ENCODE results near the gene MRM2.

Gene MRM2

GRCh38 chr7:2283074-2283473 is 41.1 kb upstream of the MRM2 start:
- Histone ChIP-seq H3K36me3 (replicated peaks; ENCODE audit: insufficient read depth, low read length) (no peaks in the 10 kb centered on the region), H3K4me3 (ENCODE audit: low read length) (no peak overlapping the region), H3K9ac (ENCODE audit: low read length) (no peak overlapping the region), H3K27ac (ENCODE audit: low read length) (no peak overlapping the region), H3F3A (ENCODE audit: insufficient read depth, low read length) (no peaks in the 10 kb centered on the region), H3K79me2 (ENCODE audit: low read length) (0 out of 2 replicates have a peak, but pooled peaks cover 2% of the 10 kb centered on the region), H3K4me1 (ENCODE audit: low read length) (no peaks in the 10 kb centered on the region), H3K9me3 (replicated peaks; ENCODE audit: insufficient read depth, low read length) (no peaks in the 10 kb centered on the region), H3K9me2 (replicated peaks; ENCODE audit: insufficient read depth, low read length) (no peaks in the 10 kb centered on the region), H3K4me2 (ENCODE audit: low read depth, low read length) (no peak overlapping the region), H2AFZ (ENCODE audit: low read length) (no peak overlapping the region), H4K20me1 (ENCODE audit: insufficient read depth, low read length) (no peaks in the 10 kb centered on the region), H3K27me3 (replicated peaks; ENCODE audit: insufficient read depth, low read length) (no peaks in the 10 kb centered on the region)
- DNase-seq = no peak
- no peak for TF ChIP-seq CTCF (IDR thresholded peaks at IDR 0.05; ENCODE audit: low read length)
- TF ChIP-seq EZH2phosphoT487 (IDR thresholded peaks at IDR 0.05; ENCODE audit: low read length) = no peak
- no peak for TF ChIP-seq EZH2 (optimal IDR thresholded peaks at IDR 0.05; ENCODE audit: low read depth, low read length)

GRCh38 chr7:2282185-2282751 is 40.3 kb upstream of the MRM2 start:
- Histone ChIP-seq H3K27me3 (replicated peaks; ENCODE audit: insufficient read depth, low read length) (no peaks in the 10 kb centered on the region), H3K4me3 (ENCODE audit: low read length) (no peak overlapping the region), H3K9me3 (replicated peaks; ENCODE audit: insufficient read depth, low read length) (no peaks in the 10 kb centered on the region), H3K27ac (ENCODE audit: low read length) (no peak overlapping the region), H3K36me3 (replicated peaks; ENCODE audit: insufficient read depth, low read length) (no peaks in the 10 kb centered on the region), H3F3A (ENCODE audit: insufficient read depth, low read length) (no peaks in the 10 kb centered on the region), H4K20me1 (ENCODE audit: insufficient read depth, low read length) (no peaks in the 10 kb centered on the region), H2AFZ (ENCODE audit: low read length) (no peak overlapping the region), H3K79me2 (ENCODE audit: low read length) (0 out of 2 replicates have a peak, but pooled peaks cover 2% of the 10 kb centered on the region), H3K4me1 (ENCODE audit: low read length) (no peaks in the 10 kb centered on the region), H3K9me2 (replicated peaks; ENCODE audit: insufficient read depth, low read length) (no peaks in the 10 kb centered on the region), H3K4me2 (ENCODE audit: low read depth, low read length) (no peak overlapping the region), H3K9ac (ENCODE audit: low read length) (no peak overlapping the region)
- no peak for TF ChIP-seq CTCF (IDR thresholded peaks at IDR 0.05; ENCODE audit: low read length)
- no peak for TF ChIP-seq EZH2phosphoT487 (IDR thresholded peaks at IDR 0.05; ENCODE audit: low read length)
- TF ChIP-seq EZH2 (optimal IDR thresholded peaks at IDR 0.05; ENCODE audit: low read depth, low read length) = no peak
- DNase-seq = no peak

- H3K27me3 ChIP-seq (replicated peaks; ENCODE audit: insufficient read depth, low read length) = no peaks in the 10 kb centered on the region
- H3K9me2 ChIP-seq (replicated peaks; ENCODE audit: insufficient read depth, low read length) = no peaks in the 10 kb centered on the region
- no peak overlapping the region for H2AFZ ChIP-seq (ENCODE audit: low read length)
- no peaks in the 10 kb centered on the region for H3K9me3 ChIP-seq (replicated peaks; ENCODE audit: insufficient read depth, low read length)
- no peaks in the 10 kb centered on the region for H4K20me1 ChIP-seq (ENCODE audit: insufficient read depth, low read length)
- H3K4me1 ChIP-seq (ENCODE audit: low read length) = no peaks in the 10 kb centered on the region
- H3K4me2 ChIP-seq (ENCODE audit: low read depth, low read length) = no peak overlapping the region
- no peak overlapping the region for H3K4me3 ChIP-seq (ENCODE audit: low read length)
- H3K9ac ChIP-seq (ENCODE audit: low read length) = no peak overlapping the region
- no peaks in the 10 kb centered on the region for H3K36me3 ChIP-seq (replicated peaks; ENCODE audit: insufficient read depth, low read length)
- no peak for TF ChIP-seq EZH2phosphoT487 (IDR thresholded peaks at IDR 0.05; ENCODE audit: low read length)
- TF ChIP-seq EZH2 (optimal IDR thresholded peaks at IDR 0.05; ENCODE audit: low read depth, low read length) = no peak
- no peak for TF ChIP-seq CTCF (IDR thresholded peaks at IDR 0.05; ENCODE audit: low read length)
- no peak for DNase-seq
- H3K79me2 ChIP-seq (ENCODE audit: low read length) = 0 out of 2 replicates have a peak, but pooled peaks cover 2% of the 10 kb centered on the region
- no peak overlapping the region for H3K27ac ChIP-seq (ENCODE audit: low read length)
- H3F3A ChIP-seq (ENCODE audit: insufficient read depth, low read length) = no peaks in the 10 kb centered on the region
Measured at GRCh38 chr7:2281541-2281940, 39.5 kb upstream of the MRM2 start.
